ENCODE measurements around the gene DMD.

- TF ChIP-seq CTCF (conservative IDR thresholded peaks at IDR 0.05) (no peak), EZH2 (IDR thresholded peaks at IDR 0.05; ENCODE audit: low read depth) (no peak)
Observed at GRCh38 chrX:31334997-31335396, 1876.4 kb downstream of the DMD start.
